Stomach (tissue), 9 donors: Measurements from ENCODE around the gene DERA. TPM values are rescaled to one million over a fixed set of nuclear protein-coding genes. Genes with fewer than 3 reads are reported as not detected.
"Not testable (repeated sequence)": the region's sequence is repeated elsewhere in the genome, so short reads cannot be mapped to it uniquely, and the experiment has no call there.

Experiments used
- DNase-seq, 2 donors: peaks; one replicate each; pipeline versions ENCODE4 v3.0.0 to v3.0.0-alpha.2; 2013 to 2019
- H3K27ac ChIP-seq, 5 donors: fragments of 200-600 bp in 4 of 5; sonication (generic) in 4 of 5; one replicate each; pipeline ENCODE4 v1.5.1; 2013 to 2019; ENCODE audit warnings: mild to moderate bottlenecking in 1 of 5, moderate library complexity in 1 of 5
- H3K27me3 ChIP-seq, 3 donors: fragments of 200-600 bp; sonication (generic); one replicate each; pipeline ENCODE4 v1.5.1; 2017 to 2019; ENCODE audit warnings: mixed run types in 1 of 3
- H3K36me3 ChIP-seq, 4 donors: fragments of 200-600 bp; sonication (generic); 1 replicate in 3 of 4; 2 replicates in 1 of 4; pipeline ENCODE4 v1.5.1; 2016 to 2019
- H3K4me1 ChIP-seq, 4 donors: fragments of 200-600 bp; sonication (generic); one replicate each; pipeline ENCODE4 v1.5.1; 2016 to 2019
- H3K4me3 ChIP-seq, 4 donors: fragments of 200-600 bp; sonication (generic) in 3 of 4; one replicate each; pipeline ENCODE4 v1.5.1; 2016 to 2019; ENCODE audit warnings: mild to moderate bottlenecking in 1 of 4
- H3K9me3 ChIP-seq, 4 donors: fragments of 200-600 bp; sonication (generic); one replicate each; pipeline ENCODE4 v1.5.1; 2016 to 2019
- CTCF ChIP-seq, 7 experiments: fragments of 450-650 bp in 4 of 7; fragments of 200-600 bp in 3 of 7; sonication (generic) in 3 of 7; IDR thresholded peaks; one replicate each; pipeline ENCODE4 v1.5.1; 2016 to 2019; ENCODE audit warnings: antibody characterized with exemption in 7 of 7, control low read depth in 2 of 7, mild to moderate bottlenecking in 1 of 7
- EP300 ChIP-seq: sonication (generic); formaldehyde crosslinking; IDR thresholded peaks from one replicate; pipeline ENCODE4 v1.6.1; 2017; ENCODE audit warnings: antibody characterized with exemption
- POLR2A ChIP-seq, 4 donors: fragments of 450-650 bp; IDR thresholded peaks; one replicate each; pipeline ENCODE4 v1.6.1; 2016; ENCODE audit warnings: antibody characterized with exemption in 4 of 4, control low read depth in 2 of 4, mild to moderate bottlenecking in 1 of 4, moderate library complexity in 1 of 4
- POLR2AphosphoS5 ChIP-seq, 3 donors: sonication (generic); formaldehyde crosslinking; IDR thresholded peaks; one replicate each; pipeline ENCODE4 v1.6.1; 2016; ENCODE audit warnings: antibody characterized with exemption in 3 of 3
- WGBS, 5 donors: extraction: QIAGEN DNeasy Blood & Tissue Kit in 3 of 5; methylation state at CpG; one replicate each; pipeline versions ENCODE4 v1.1.5 to v1.1.7; 2013 to 2018; 5-methylcytosine and 5-hydroxymethylcytosine counted together
- intact Hi-C: fragments of 100-400 bp; cut with DNase I; formaldehyde crosslinking; loops from one replicate; pipeline ENCODE4 v1.15.1; 2023; ENCODE audit warnings: low total_unique reads
- polyA plus RNA-seq, 3 donors: library from polyadenylated mRNA; stranded (reverse); fragments of 200-250 nt; gene quantifications; one replicate each; pipeline ENCODE4 v1.2.3, GENCODE V29; 2013
- total RNA-seq, 5 donors: library from RNA; depleted of rRNA; stranded (reverse); fragments of >200 nt; gene quantifications; one replicate each; pipeline versions ENCODE4 v1.1.0 to v1.2.3, GENCODE V29; 2014 to 2016
- donor health status: healthy with polysubstance abuse.
- donor health status: Bipolar disorder and iron deficiency.
- donor health status: healthy.

The DERA gene
- total and polyA plus RNA-seq, 8 donors, result 3.2 to 53.6 (median 23.5) TPM

GRCh38 chr12:15942475-15942874 is 31.3 kb downstream of the DERA start:
- Histone ChIP-seq H3K27ac (no peak overlapping the region), H3K4me1 (no peaks in the 10 kb centered on the region), H3K27me3 (no peaks in the 10 kb centered on the region), H3K4me3 (no peak overlapping the region), H3K9me3 (peaks cover 0 to 9% (median 6%) of the 10 kb centered on the region in 4 donors), H3K36me3 (peaks cover 0 to 7% (median 0%) of the 10 kb centered on the region in 4 donors)
- no peak for DNase-seq
- WGBS, 5 donors, result 83 to 94% (median 90%) methylated on average over 5 of the region's 5 CpGs
- intact Hi-C loops, result no loop called here
- TF ChIP-seq EP300 (no peak), POLR2AphosphoS5 (IDR thresholded peaks at IDR 0.05) (no peak), CTCF (IDR thresholded peaks at IDR 0.05) (no peak), POLR2A (IDR thresholded peaks at IDR 0.05) (no peak)

DNA sequence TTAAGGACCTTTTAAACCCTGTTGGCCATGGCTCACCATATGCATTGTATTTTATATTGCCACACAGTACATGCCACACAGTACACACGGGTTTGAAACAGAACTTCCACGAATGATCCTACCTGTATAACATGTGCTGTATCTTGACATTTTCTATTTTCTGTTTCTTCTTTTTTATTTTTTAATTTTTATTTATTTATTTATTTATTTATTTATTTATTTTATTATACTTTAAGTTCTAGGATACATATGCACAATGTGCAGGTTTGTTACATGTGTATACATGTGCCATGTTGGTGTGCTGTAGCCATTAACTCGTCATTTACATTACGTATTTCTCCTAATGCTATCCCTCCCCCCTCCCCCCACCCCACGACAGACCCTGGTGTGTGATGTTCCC is 32.4 kb downstream of the DERA start:
- DNase-seq, H3K4me1 ChIP-seq, H3K9me3 ChIP-seq, H3K27me3 ChIP-seq, H3K27ac ChIP-seq, intact Hi-C loops, H3K36me3 ChIP-seq, H3K4me3 ChIP-seq: not testable (repeated sequence)
- 90 to 95% (median 92%) methylated on average over 5 of the region's 5 CpGs for WGBS, 5 donors

DNA sequence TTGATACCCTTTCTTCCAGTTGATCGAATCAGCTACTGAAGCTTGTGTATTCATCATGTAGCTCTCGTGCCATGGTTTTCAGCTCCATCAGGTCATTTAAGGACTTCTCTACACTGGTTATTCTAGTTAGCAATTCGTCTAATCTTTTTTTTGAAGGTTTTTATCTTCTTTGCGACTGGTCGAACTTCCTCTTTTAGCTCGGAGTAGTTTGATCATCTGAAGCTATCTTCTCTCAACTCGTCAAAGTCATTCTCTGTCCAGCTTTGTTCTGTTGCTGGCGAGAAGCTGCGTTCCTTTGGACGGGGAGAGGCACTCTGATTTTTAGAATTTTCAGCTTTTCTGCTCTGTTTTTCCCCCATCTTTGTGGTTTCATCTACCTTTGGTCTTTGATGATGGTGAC is 37.3 kb downstream of the DERA start:
- intact Hi-C loops, H3K27ac ChIP-seq, H3K4me1 ChIP-seq, H3K27me3 ChIP-seq, H3K4me3 ChIP-seq, H3K36me3 ChIP-seq, DNase-seq: not testable (repeated sequence)
- 90 to 99% (median 97%) methylated on average over 10 of the region's 10 CpGs for WGBS, 5 donors
- H3K9me3 ChIP-seq, result peaks cover 0 to 11% (median 5%) of the 10 kb centered on the region in 4 donors

DNA sequence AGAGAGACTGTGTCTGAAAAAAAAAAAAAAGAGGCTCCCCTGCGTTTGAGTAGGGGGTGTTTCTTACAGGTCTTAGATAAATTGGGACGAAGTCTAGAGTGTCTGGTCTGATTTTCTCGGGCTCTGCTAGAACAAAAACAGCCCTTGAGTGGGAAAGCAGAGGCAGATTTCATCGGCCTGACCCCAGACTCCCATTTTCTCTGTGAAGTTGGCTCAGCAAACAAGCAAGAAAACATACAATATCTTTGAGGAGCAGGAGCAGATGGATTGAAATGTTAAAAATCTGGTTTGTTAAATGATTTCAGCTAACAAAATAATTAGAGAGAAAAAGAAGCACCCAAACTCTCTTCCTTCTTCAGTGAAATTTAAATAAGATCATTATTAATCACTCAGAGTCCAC is 44.1 kb downstream of the DERA start:
- TF ChIP-seq POLR2A (IDR thresholded peaks at IDR 0.05) (no peak), EP300 (no peak), POLR2AphosphoS5 (IDR thresholded peaks at IDR 0.05) (no peak), CTCF (IDR thresholded peaks at IDR 0.05) (no peak)
- 78 to 86% (median 82%) methylated on average over 4 of the region's 4 CpGs for WGBS, 5 donors

GRCh38 chr12:15956010-15956409 is 44.9 kb downstream of the DERA start:
- no peaks in the 10 kb centered on the region for H3K9me3 ChIP-seq
- H3K27ac ChIP-seq, result no peak overlapping the region
- H3K4me3 ChIP-seq, result no peak overlapping the region
- TF ChIP-seq EP300 (no peak), CTCF (IDR thresholded peaks at IDR 0.05) (no peak), POLR2AphosphoS5 (IDR thresholded peaks at IDR 0.05) (no peak), POLR2A (IDR thresholded peaks at IDR 0.05) (no peak)
- H3K4me1 ChIP-seq, result no peaks in the 10 kb centered on the region
- intact Hi-C loops, result no loop called here
- H3K36me3 ChIP-seq, result peaks cover 0 to 29% (median 23%) of the 10 kb centered on the region in 4 donors
- no peaks in the 10 kb centered on the region for H3K27me3 ChIP-seq
- WGBS, 5 donors, result 44 to 60% (median 54%) methylated on average over 1 of the region's 1 CpG
- no peak for DNase-seq

More for the DNA sequence above, 44.1 kb downstream of the DERA start:
- intact Hi-C loops, result no loop called here
- peaks cover 0 to 23% (median 16%) of the 10 kb centered on the region in 4 donors for H3K36me3 ChIP-seq
- H3K27me3 ChIP-seq, result no peaks in the 10 kb centered on the region
- no peaks in the 10 kb centered on the region for H3K4me1 ChIP-seq
- DNase-seq, result no peak
- H3K27ac ChIP-seq, result no peak overlapping the region
- H3K9me3 ChIP-seq, result no peaks in the 10 kb centered on the region
- no peak overlapping the region for H3K4me3 ChIP-seq
